Measurements from ENCODE around the gene OSGIN1. TPM values are rescaled to one million over a fixed set of nuclear protein-coding genes. Genes with fewer than 3 reads are reported as not detected.
A peak's percentile ranks its signal among the peaks of the same experiment; 100 is the strongest.

Gene OSGIN1
- total RNA-seq, 1 donor from 2014 or later: 4.0 TPM

GRCh38 chr16:84007520-84007919, 54.5 kb downstream of the OSGIN1 start:
- Mint-ChIP-seq H3K27ac (no peak overlapping the region), H3K36me3 (no peaks in the 10 kb centered on the region), H3K27me3 (peaks cover 8% of the 10 kb centered on the region), H3K4me1 (ENCODE audit: unreplicated experiment) (no peaks in the 10 kb centered on the region), H3K9me3 (no peaks in the 10 kb centered on the region), H3K4me3 (no peak overlapping the region)
- no peak for DNase-seq (ENCODE audit: extremely low spot score, unreplicated experiment)
- TF ChIP-seq, protein P1, sequence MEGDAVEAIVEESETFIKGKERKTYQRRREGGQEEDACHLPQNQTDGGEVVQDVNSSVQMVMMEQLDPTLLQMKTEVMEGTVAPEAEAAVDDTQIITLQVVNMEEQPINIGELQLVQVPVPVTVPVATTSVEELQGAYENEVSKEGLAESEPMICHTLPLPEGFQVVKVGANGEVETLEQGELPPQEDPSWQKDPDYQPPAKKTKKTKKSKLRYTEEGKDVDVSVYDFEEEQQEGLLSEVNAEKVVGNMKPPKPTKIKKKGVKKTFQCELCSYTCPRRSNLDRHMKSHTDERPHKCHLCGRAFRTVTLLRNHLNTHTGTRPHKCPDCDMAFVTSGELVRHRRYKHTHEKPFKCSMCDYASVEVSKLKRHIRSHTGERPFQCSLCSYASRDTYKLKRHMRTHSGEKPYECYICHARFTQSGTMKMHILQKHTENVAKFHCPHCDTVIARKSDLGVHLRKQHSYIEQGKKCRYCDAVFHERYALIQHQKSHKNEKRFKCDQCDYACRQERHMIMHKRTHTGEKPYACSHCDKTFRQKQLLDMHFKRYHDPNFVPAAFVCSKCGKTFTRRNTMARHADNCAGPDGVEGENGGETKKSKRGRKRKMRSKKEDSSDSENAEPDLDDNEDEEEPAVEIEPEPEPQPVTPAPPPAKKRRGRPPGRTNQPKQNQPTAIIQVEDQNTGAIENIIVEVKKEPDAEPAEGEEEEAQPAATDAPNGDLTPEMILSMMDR (conservative IDR thresholded peaks at IDR 0.05): no peak

GRCh38 chr16:84007965-84008364, 54.9 kb downstream of the OSGIN1 start:
- Mint-ChIP-seq H3K4me1 (ENCODE audit: unreplicated experiment) (no peaks in the 10 kb centered on the region), H3K9me3 (no peaks in the 10 kb centered on the region), H3K27ac (no peak overlapping the region), H3K36me3 (no peaks in the 10 kb centered on the region), H3K4me3 (no peak overlapping the region), H3K27me3 (peaks cover 8% of the 10 kb centered on the region)
- TF ChIP-seq, protein P1 (conservative IDR thresholded peaks at IDR 0.05): no peak
- no peak for DNase-seq (ENCODE audit: extremely low spot score, unreplicated experiment)

- H3K4me1 Mint-ChIP-seq (ENCODE audit: unreplicated experiment): no peaks in the 10 kb centered on the region
- H3K4me3 Mint-ChIP-seq: no peak overlapping the region
- H3K27me3 Mint-ChIP-seq: peaks cover 8% of the 10 kb centered on the region
- no peaks in the 10 kb centered on the region for H3K36me3 Mint-ChIP-seq
- no peak overlapping the region for H3K27ac Mint-ChIP-seq
- TF ChIP-seq, protein P1 (conservative IDR thresholded peaks at IDR 0.05): no peak
- H3K9me3 Mint-ChIP-seq: no peaks in the 10 kb centered on the region
- no peak for DNase-seq (ENCODE audit: extremely low spot score, unreplicated experiment)
These were observed 56.2 kb downstream of the OSGIN1 start for GRCh38 chr16:84009282-84009681.

- Mint-ChIP-seq H3K27me3 (no peaks in the 10 kb centered on the region), H3K36me3 (no peaks in the 10 kb centered on the region), H3K4me3 (no peak overlapping the region), H3K4me1 (ENCODE audit: unreplicated experiment) (peaks cover 4% of the 10 kb centered on the region), H3K27ac (peak overlapping the region; percentile 63), H3K9me3 (peaks cover 4% of the 10 kb centered on the region)
- TF ChIP-seq, protein P1 (conservative IDR thresholded peaks at IDR 0.05): no peak
- peak; percentile 78 for DNase-seq (ENCODE audit: extremely low spot score, unreplicated experiment)
These were observed 60.9 kb downstream of the OSGIN1 start for GRCh38 chr16:84013787-84014569.

- Mint-ChIP-seq H3K4me1 (ENCODE audit: unreplicated experiment) (peaks cover 4% of the 10 kb centered on the region), H3K9me3 (peaks cover 10% of the 10 kb centered on the region), H3K36me3 (no peaks in the 10 kb centered on the region), H3K27me3 (no peaks in the 10 kb centered on the region), H3K4me3 (no peak overlapping the region), H3K27ac (peak overlapping the region; percentile 63)
- TF ChIP-seq, protein P1 (conservative IDR thresholded peaks at IDR 0.05): no peak
- DNase-seq (ENCODE audit: extremely low spot score, unreplicated experiment): no peak
These were observed 61.7 kb downstream of the OSGIN1 start for GRCh38 chr16:84014570-84015327.
